GM21515 (cell line): Measurements from ENCODE around the gene BHLHA9.

Experiments used
- ATAC-seq: cut with Tn5 transposase; IDR thresholded peaks from one replicate; pipeline ENCODE4 v1.9.1; 2021; ENCODE audit not compliant: unreplicated experiment

Gene BHLHA9

GRCh38 chr17:1251866-1252608 lies 18.2 kb upstream of the BHLHA9 start:
- ATAC-seq: no peak

GRCh38 chr17:1255041-1255440 lies 15.2 kb upstream of the BHLHA9 start:
- no peak for ATAC-seq

- ATAC-seq: no peak
These were observed 13.5 kb upstream of the BHLHA9 start for GRCh38 chr17:1256699-1257098.

GRCh38 chr17:1260086-1260769 lies 10.0 kb upstream of the BHLHA9 start:
- no peak for ATAC-seq

- ATAC-seq: no peak
These were observed 9.5 kb upstream of the BHLHA9 start for GRCh38 chr17:1260770-1261161.

- no peak for ATAC-seq
These were observed 6.0 kb upstream of the BHLHA9 start for GRCh38 chr17:1264196-1264595.

- no peak for ATAC-seq
These were observed 2.7 kb upstream of the BHLHA9 start for GRCh38 chr17:1267471-1267943.

GRCh38 chr17:1271030-1271423 lies 783 bp downstream of the BHLHA9 start:
- ATAC-seq: no peak

- ATAC-seq: no peak
These were observed 1.2 kb downstream of the BHLHA9 start for GRCh38 chr17:1271441-1271840.

- ATAC-seq: no peak
These were observed 2.5 kb downstream of the BHLHA9 start for GRCh38 chr17:1272701-1273100.

- ATAC-seq: no peak
These were observed 3.4 kb downstream of the BHLHA9 start for GRCh38 chr17:1273492-1274244.

GRCh38 chr17:1274245-1274608 lies 4.0 kb downstream of the BHLHA9 start:
- ATAC-seq: no peak

- no peak for ATAC-seq
These were observed 5.1 kb downstream of the BHLHA9 start for GRCh38 chr17:1275205-1275961.

- no peak for ATAC-seq
These were observed 5.9 kb downstream of the BHLHA9 start for GRCh38 chr17:1275962-1276736.

- no peak for ATAC-seq
These were observed 10.4 kb downstream of the BHLHA9 start for GRCh38 chr17:1280652-1281051.

GRCh38 chr17:1286379-1287106 lies 16.3 kb downstream of the BHLHA9 start:
- no peak for ATAC-seq

- no peak for ATAC-seq
These were observed 19.5 kb downstream of the BHLHA9 start for GRCh38 chr17:1289695-1290094.

GRCh38 chr17:1290676-1291075 lies 20.4 kb downstream of the BHLHA9 start:
- no peak for ATAC-seq

- ATAC-seq: no peak
These were observed 24.0 kb downstream of the BHLHA9 start for GRCh38 chr17:1294157-1294717.
